ENCODE results near the gene MMP23B.

MMP23B gene

DNA sequence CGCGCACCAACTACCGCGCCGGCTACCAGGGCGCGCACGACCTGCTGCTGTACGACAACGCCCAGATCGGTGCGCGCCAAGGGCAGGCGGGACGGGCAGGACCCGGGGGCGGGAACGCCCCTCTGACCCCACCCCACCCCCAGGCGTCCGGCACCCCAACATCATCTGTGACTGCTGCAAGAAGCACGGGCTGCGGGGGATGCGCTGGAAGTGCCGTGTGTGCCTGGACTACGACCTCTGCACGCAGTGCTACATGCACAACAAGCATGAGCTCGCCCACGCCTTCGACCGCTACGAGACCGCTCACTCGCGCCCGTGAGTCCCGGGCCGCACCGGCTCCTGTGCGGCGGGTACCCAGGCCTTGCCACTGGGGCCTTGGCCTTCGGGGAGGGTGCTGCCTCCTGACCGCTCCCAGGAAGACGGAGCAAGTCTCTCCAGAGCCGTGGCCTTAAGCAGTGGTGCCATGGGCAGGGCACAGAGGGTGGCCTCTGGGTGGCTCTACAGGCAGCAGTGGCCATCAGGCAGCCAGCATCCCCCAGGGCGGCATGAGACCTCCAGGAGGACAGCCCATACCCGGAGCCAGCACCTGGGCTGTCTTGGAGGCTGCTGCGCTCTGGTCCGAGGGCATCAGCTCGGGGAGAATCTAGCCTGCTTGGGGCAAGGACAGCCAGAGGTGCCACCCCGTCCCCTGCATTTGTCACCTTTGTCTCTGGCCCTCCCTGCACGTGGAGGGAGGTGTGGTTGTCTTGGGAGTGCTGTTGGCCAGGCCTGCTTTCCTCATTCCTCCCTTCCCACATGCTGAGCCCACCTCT lies 8.1 kb upstream of the MMP23B start:
- no peak for DNase-seq
- no peaks in the 10 kb centered on the region for H3K4me1 ChIP-seq (ENCODE audit: insufficient read depth, low read length)
- no peak for ATAC-seq (ENCODE audit: insufficient read depth, low read depth)
- no peak overlapping the region for H3K4me2 ChIP-seq (ENCODE audit: insufficient read depth, low read length)
- H3K9ac ChIP-seq (ENCODE audit: low read depth, low read length), result no peak overlapping the region
- no peaks in the 10 kb centered on the region; the same call in none of the 2 replicates for H4K20me1 ChIP-seq (ENCODE audit: insufficient read depth, low read length)
- no peak overlapping the region for H3K4me3 ChIP-seq (ENCODE audit: low read depth in 1 of 2, low read length in 2 of 2)
- peaks cover 2% of the 10 kb centered on the region; the same call in 1 of the 2 replicates for H3K36me3 ChIP-seq (ENCODE audit: insufficient read depth, low read length)
- no peaks in the 10 kb centered on the region for H3K9me3 ChIP-seq (ENCODE audit: insufficient read depth, low read length, severe bottlenecking)
- H3K27me3 ChIP-seq (ENCODE audit: insufficient read depth, low read length, poor library complexity), result no peaks in the 10 kb centered on the region
- no peaks in the 10 kb centered on the region for H3K79me2 ChIP-seq (ENCODE audit: insufficient read depth, low read length)
- no peak overlapping the region for H3K27ac ChIP-seq (ENCODE audit: low read length)
- TF ChIP-seq EZH2 (IDR thresholded peaks at IDR 0.05; ENCODE audit: borderline replicate concordance, low read depth, low read length, severe bottlenecking), result no peak
- no peak overlapping the region for H2AFZ ChIP-seq (ENCODE audit: low read depth, low read length)

DNA sequence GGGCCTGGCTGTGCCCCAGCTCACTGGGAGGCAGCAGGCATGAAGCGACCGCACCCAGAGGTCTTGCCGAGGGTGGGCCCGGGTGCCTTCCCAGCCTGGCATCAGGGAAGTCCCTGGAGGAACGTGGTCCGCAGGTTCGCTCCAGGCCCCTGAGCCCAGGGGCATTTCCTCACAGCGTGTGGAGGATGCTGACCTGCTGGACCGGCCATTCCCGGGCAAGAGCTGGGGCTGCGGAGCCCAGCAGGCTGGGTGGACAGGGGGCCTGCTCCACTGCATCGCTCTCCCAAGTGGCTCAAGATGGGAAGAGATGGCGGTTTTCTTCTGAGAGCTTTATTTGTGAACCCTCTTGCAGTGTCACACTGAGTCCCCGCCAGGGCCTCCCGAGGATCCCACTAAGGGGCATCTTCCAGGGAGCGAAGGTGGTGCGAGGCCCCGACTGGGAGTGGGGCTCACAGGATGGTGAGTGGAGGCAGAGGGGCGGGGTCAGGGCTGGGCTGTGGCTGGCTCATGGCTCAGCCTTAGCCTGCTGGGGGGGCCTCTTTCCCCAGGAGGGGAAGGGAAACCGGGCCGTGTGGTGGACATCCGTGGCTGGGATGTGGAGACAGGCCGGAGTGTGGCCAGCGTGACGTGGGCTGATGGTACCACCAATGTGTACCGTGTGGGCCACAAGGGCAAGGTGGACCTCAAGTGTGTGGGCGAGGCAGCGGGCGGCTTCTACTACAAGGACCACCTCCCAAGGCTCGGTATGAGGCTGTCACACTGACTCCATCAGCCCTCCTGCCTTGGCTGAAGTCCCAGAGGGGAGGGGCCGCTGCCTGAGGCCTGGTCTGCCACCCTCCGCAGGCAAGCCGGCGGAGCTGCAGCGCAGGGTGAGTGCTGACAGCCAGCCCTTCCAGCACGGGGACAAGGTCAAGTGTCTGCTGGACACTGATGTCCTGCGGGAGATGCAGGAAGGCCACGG lies 7.2 kb upstream of the MMP23B start:
- Histone ChIP-seq H3K36me3 (ENCODE audit: insufficient read depth, low read length) (no peaks in the 10 kb centered on the region), H3K4me3 (ENCODE audit: low read depth in 1 of 2, low read length in 2 of 2) (no peak overlapping the region)
- no peak for ATAC-seq (ENCODE audit: insufficient read depth, low read depth)

DNA sequence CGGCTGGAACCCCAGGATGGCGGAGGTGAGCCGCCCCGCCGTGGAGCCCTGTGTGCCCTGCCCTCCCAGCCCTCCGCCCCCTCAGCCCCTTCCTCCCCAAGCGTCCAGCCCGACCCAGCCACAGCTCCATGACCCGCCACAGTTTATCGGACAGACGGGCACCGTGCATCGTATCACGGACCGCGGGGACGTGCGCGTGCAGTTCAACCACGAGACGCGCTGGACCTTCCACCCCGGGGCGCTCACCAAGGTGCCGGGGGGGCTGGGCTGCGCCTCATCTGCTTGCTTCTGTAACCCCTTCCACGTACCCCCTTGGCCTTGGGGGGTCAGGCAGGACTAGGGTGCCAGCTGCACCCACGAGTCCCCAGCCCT lies 6.6 kb upstream of the MMP23B start:
- TF ChIP-seq EZH2 (IDR thresholded peaks at IDR 0.05; ENCODE audit: borderline replicate concordance, low read depth, low read length, severe bottlenecking), result no peak
- TF ChIP-seq, protein P1, sequence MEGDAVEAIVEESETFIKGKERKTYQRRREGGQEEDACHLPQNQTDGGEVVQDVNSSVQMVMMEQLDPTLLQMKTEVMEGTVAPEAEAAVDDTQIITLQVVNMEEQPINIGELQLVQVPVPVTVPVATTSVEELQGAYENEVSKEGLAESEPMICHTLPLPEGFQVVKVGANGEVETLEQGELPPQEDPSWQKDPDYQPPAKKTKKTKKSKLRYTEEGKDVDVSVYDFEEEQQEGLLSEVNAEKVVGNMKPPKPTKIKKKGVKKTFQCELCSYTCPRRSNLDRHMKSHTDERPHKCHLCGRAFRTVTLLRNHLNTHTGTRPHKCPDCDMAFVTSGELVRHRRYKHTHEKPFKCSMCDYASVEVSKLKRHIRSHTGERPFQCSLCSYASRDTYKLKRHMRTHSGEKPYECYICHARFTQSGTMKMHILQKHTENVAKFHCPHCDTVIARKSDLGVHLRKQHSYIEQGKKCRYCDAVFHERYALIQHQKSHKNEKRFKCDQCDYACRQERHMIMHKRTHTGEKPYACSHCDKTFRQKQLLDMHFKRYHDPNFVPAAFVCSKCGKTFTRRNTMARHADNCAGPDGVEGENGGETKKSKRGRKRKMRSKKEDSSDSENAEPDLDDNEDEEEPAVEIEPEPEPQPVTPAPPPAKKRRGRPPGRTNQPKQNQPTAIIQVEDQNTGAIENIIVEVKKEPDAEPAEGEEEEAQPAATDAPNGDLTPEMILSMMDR (IDR thresholded peaks at IDR 0.05; ENCODE audit: borderline replicate concordance, extremely low read depth, low read length, poor library complexity, severe bottlenecking), result no peak
- Histone ChIP-seq H3K27me3 (ENCODE audit: insufficient read depth, low read length, poor library complexity) (no peaks in the 10 kb centered on the region), H2AFZ (ENCODE audit: low read depth, low read length) (no peak overlapping the region), H3K79me2 (ENCODE audit: insufficient read depth, low read length) (no peaks in the 10 kb centered on the region), H3K27ac (ENCODE audit: low read length) (no peak overlapping the region), H4K20me1 (ENCODE audit: insufficient read depth, low read length) (no peaks in the 10 kb centered on the region; the same call in none of the 2 replicates), H3K4me1 (ENCODE audit: insufficient read depth, low read length) (peaks cover 7% of the 10 kb centered on the region), H3K4me3 (ENCODE audit: low read depth in 1 of 2, low read length in 2 of 2) (no peak overlapping the region), H3K9ac (ENCODE audit: low read depth, low read length) (no peak overlapping the region), H3K9me3 (ENCODE audit: insufficient read depth, low read length, severe bottlenecking) (no peaks in the 10 kb centered on the region), H3K36me3 (ENCODE audit: insufficient read depth, low read length) (no peaks in the 10 kb centered on the region), H3K4me2 (ENCODE audit: insufficient read depth, low read length) (no peak overlapping the region)
- no peak for ATAC-seq (ENCODE audit: insufficient read depth, low read depth)
- DNase-seq, result no peak

More for the DNA sequence above, 7.2 kb upstream of the MMP23B start:
- H3K9me3 ChIP-seq (ENCODE audit: insufficient read depth, low read length, severe bottlenecking), result no peaks in the 10 kb centered on the region
- no peak for DNase-seq
- peaks cover 3% of the 10 kb centered on the region; the same call in 1 of the 2 replicates for H3K4me1 ChIP-seq (ENCODE audit: insufficient read depth, low read length)
- no peak overlapping the region for H3K4me2 ChIP-seq (ENCODE audit: insufficient read depth, low read length)
- no peaks in the 10 kb centered on the region; the same call in none of the 2 replicates for H4K20me1 ChIP-seq (ENCODE audit: insufficient read depth, low read length)
- no peak overlapping the region for H3K9ac ChIP-seq (ENCODE audit: low read depth, low read length)
- TF ChIP-seq, protein P1 (IDR thresholded peaks at IDR 0.05; ENCODE audit: borderline replicate concordance, extremely low read depth, low read length, poor library complexity, severe bottlenecking), result no peak
- no peak for TF ChIP-seq EZH2 (IDR thresholded peaks at IDR 0.05; ENCODE audit: borderline replicate concordance, low read depth, low read length, severe bottlenecking)
- no peaks in the 10 kb centered on the region for H3K27me3 ChIP-seq (ENCODE audit: insufficient read depth, low read length, poor library complexity)
- no peaks in the 10 kb centered on the region for H3K79me2 ChIP-seq (ENCODE audit: insufficient read depth, low read length)
- H2AFZ ChIP-seq (ENCODE audit: low read depth, low read length), result no peak overlapping the region
- no peak overlapping the region for H3K27ac ChIP-seq (ENCODE audit: low read length)
